ENCODE data around the gene ANKRA2.

ANKRA2 gene

GRCh38 chr5:73552642-73553041 is 12.8 kb downstream of the ANKRA2 start:
- Histone ChIP-seq H3K4me3 (ENCODE audit: insufficient read depth, low read length, poor library complexity, severe bottlenecking) (no peak overlapping the region), H3K9me2 (replicated peaks; ENCODE audit: insufficient read depth, low read length) (no peaks in the 10 kb centered on the region), H3K9me3 (ENCODE audit: insufficient read depth, low read length) (no peaks in the 10 kb centered on the region), H4K20me1 (ENCODE audit: low read depth, low read length) (no peaks in the 10 kb centered on the region), H3K27me3 (ENCODE audit: low read length) (no peaks in the 10 kb centered on the region), H3K36me3 (ENCODE audit: low read length) (peaks cover 2% of the 10 kb centered on the region; the same call in 1 of the 2 replicates), H2AFZ (ENCODE audit: low read depth, low read length, severe bottlenecking) (no peak overlapping the region), H3K4me2 (ENCODE audit: low read depth, low read length, poor library complexity, severe bottlenecking) (no peak overlapping the region), H3K27ac (ENCODE audit: low read depth, low read length) (no peak overlapping the region), H3F3A (ENCODE audit: insufficient read depth) (no peaks in the 10 kb centered on the region), H3K79me2 (ENCODE audit: insufficient read depth, low read length) (no peaks in the 10 kb centered on the region), H3K9ac (ENCODE audit: low read length) (no peak overlapping the region)
- TF ChIP-seq EZH2phosphoT487 (conservative IDR thresholded peaks at IDR 0.05; ENCODE audit: low read length) (no peak), CTCF (IDR thresholded peaks at IDR 0.05; ENCODE audit: insufficient read depth, low read length, poor library complexity, severe bottlenecking) (no peak)

GRCh38 chr5:73550016-73550415 is 15.4 kb downstream of the ANKRA2 start:
- Histone ChIP-seq H3K9me3 (ENCODE audit: insufficient read depth, low read length) (no peaks in the 10 kb centered on the region), H3K79me2 (ENCODE audit: insufficient read depth, low read length) (no peaks in the 10 kb centered on the region), H3K4me2 (ENCODE audit: low read depth, low read length, poor library complexity, severe bottlenecking) (no peak overlapping the region), H3K9ac (ENCODE audit: low read length) (no peak overlapping the region), H3K9me2 (replicated peaks; ENCODE audit: insufficient read depth, low read length) (no peaks in the 10 kb centered on the region), H3K27me3 (ENCODE audit: low read length) (no peaks in the 10 kb centered on the region), H3F3A (ENCODE audit: insufficient read depth) (no peaks in the 10 kb centered on the region), H3K4me3 (ENCODE audit: insufficient read depth, low read length, poor library complexity, severe bottlenecking) (no peak overlapping the region), H3K36me3 (ENCODE audit: low read length) (peaks cover 2% of the 10 kb centered on the region; the same call in 1 of the 2 replicates), H2AFZ (ENCODE audit: low read depth, low read length, severe bottlenecking) (no peak overlapping the region), H3K27ac (ENCODE audit: low read depth, low read length) (no peak overlapping the region), H4K20me1 (ENCODE audit: low read depth, low read length) (no peaks in the 10 kb centered on the region)
- TF ChIP-seq CTCF (IDR thresholded peaks at IDR 0.05; ENCODE audit: insufficient read depth, low read length, poor library complexity, severe bottlenecking) (no peak), EZH2phosphoT487 (conservative IDR thresholded peaks at IDR 0.05; ENCODE audit: low read length) (no peak)

GRCh38 chr5:73545403-73545779 is 20.0 kb downstream of the ANKRA2 start:
- H3K9ac ChIP-seq (ENCODE audit: low read length): no peak overlapping the region
- TF ChIP-seq CTCF (IDR thresholded peaks at IDR 0.05; ENCODE audit: insufficient read depth, low read length, poor library complexity, severe bottlenecking) (no peak), EZH2phosphoT487 (conservative IDR thresholded peaks at IDR 0.05; ENCODE audit: low read length) (no peak)
- no peaks in the 10 kb centered on the region for H3K36me3 ChIP-seq (ENCODE audit: low read length)
- no peak overlapping the region for H3K4me3 ChIP-seq (ENCODE audit: insufficient read depth, low read length, poor library complexity, severe bottlenecking)
- no peaks in the 10 kb centered on the region for H3K27me3 ChIP-seq (ENCODE audit: low read length)
- H3K4me2 ChIP-seq (ENCODE audit: low read depth, low read length, poor library complexity, severe bottlenecking): no peak overlapping the region
- H3K79me2 ChIP-seq (ENCODE audit: insufficient read depth, low read length): no peaks in the 10 kb centered on the region
- H3F3A ChIP-seq (ENCODE audit: insufficient read depth): no peaks in the 10 kb centered on the region
- H2AFZ ChIP-seq (ENCODE audit: low read depth, low read length, severe bottlenecking): no peak overlapping the region
- H3K27ac ChIP-seq (ENCODE audit: low read depth, low read length): no peak overlapping the region
- no peaks in the 10 kb centered on the region for H3K9me3 ChIP-seq (ENCODE audit: insufficient read depth, low read length)
- H3K9me2 ChIP-seq (replicated peaks; ENCODE audit: insufficient read depth, low read length): no peaks in the 10 kb centered on the region
- no peaks in the 10 kb centered on the region for H4K20me1 ChIP-seq (ENCODE audit: low read depth, low read length)
